Ramos (cell line): ENCODE results near the gene AHNAK.

Experiments used
- in situ Hi-C: fragments of 300-500 bp; cut with MboI; formaldehyde crosslinking; loops from one replicate; pipeline ENCODE4 v1.14.3; 2022; ENCODE audit warnings: low sequenced_read_pairs; ENCODE audit not compliant: unreplicated experiment

AHNAK gene

DNA sequence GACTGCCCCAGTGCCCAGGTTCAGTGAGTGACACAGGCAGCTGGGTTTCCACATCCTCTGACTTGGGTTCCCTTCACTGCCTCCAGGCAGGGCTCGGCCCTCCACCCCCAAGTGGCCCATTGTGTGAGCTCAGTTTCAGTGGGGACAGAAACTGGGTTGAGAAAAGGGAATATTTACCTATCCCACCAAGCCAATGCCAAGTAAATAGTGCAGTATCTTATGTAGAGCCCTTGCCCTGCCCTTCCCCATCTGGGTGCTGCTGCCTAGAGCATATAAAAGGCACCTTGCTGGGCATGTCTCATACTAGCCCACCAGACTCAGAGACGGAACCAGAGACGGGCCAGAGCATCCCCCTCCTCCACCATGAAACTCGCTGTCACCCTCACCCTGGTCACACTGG is 127.9 kb downstream of the AHNAK start, which contains the start of gene SCGB1A1:
Gene SCGB1A1 (plus strand): TSS at position 301 of the 400 bp plus-strand sequence. CDS start 63 bp downstream, at position 364.
- in situ Hi-C loops: loop anchor here (25.0 kb wide), 1 partner anchor 469 kb away; the partner anchor contains the start of gene SLC3A2

DNA sequence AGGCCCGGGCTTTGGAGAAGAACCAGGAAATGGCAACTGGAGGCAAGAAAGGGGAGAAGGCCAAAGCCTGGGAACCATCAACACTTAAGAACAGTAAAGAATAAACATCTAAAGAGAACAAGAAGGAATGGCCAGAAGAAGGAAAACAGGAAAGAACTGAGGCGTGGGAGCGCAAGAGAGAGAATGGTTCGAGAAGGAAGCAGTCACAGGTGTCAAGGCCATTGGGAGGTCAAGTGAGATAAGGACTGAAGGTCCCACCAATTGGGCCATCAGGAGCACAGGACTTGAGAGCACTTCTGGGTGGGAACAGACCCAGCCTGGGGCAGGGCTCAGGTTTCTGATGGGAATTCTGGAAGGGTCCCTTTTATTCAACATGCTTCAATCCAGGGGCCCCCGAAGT is 128.5 kb downstream of the AHNAK start:
- in situ Hi-C loops: loop anchor here (25.0 kb wide), 1 partner anchor 469 kb away; the partner anchor contains the start of gene SLC3A2

DNA sequence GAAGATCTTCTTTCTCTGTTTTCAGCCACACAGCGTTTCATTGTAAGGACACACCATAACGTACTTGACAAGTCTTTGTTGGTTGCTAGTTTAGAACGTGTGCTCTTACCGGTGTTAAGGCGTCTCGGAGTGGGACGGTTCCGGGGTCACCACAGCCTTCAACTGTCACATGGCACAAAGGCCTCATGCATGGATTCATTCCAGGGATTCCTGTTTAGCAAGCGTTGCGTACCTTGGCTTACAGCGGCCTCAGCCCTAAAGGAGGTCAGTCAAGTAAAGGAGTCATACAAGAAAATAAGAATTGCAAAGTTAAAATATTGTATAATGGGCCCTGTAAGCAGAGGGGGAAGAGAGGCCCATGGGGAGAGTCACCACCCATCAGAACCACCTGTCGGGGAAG is 130.0 kb downstream of the AHNAK start:
- in situ Hi-C loops: loop anchor here (25.0 kb wide), 1 partner anchor 471 kb away; the partner anchor contains the start of gene SLC3A2

DNA sequence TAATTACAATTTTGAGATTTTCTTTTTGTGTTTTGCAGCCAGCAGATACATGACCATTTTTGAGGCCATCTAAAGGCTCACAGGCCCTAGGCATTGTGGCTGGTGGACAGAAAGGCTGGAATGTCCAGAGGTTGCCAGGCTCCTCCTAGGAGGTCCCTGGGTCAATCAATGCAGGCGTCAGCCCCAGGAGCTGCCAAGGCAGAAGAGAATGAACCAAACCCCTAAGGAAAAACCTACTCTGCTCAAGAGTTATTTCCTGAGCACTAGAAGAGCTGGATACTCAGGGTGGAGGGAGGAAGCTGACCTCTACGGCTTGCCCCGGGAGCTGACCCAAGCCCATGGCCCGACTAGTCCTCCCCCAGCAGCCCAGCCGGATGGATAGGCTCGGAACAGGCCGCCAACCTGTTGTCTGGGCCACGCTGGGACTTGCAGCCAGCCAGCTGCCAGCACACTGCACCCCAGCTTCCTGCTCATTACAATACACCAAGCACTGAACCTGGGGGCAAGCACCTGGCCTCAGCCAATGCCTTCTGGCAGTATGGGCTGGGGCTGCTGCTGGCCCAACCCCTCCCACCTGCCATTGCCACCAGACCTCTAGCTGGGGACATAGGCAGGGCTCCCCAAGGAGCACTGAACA is 133.4 kb downstream of the AHNAK start:
- in situ Hi-C loops: loop anchor here (25.0 kb wide), 1 partner anchor 474 kb away; the partner anchor contains the start of gene SLC3A2

DNA sequence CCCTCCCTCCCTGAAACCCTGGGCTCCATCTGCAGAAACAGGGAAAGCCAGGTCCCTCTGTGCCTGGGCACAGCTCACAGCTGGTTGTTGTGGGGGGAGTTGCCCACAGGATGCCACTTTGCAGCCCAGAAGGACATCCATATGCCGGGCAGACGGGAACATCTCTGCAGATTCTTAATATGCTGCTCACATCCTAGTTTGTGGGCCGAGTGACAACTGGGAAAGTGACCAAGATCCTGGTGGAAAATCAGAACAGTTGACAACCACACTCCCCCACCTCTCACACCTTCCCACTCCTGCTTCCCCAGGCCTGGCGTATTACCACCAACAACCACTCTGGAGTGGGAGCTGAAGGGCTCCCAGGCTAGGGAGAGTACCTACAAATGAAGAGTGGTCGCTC is 135.1 kb downstream of the AHNAK start:
- in situ Hi-C loops: loop anchor here (25.0 kb wide), 1 partner anchor 476 kb away; the partner anchor contains the start of gene SLC3A2

DNA sequence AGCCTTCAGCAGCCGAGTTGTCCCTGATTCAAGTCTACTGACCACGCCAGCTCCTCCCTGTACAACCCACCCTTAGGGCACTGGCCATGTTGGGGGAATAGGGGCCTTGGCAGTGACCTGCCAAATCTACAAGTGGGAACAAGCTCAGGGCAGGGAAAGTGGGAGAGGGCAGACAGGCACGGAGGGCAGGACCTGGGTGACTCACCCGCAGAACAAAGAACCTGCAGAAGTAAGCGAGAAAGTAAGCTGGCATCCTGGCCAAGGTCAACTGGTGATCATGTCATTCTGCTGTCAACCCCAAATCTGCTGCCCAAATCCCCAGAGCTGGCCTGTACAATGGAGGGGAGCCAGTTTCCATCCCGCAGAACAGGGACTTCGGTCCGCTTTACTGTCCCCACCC is 135.6 kb downstream of the AHNAK start:
- in situ Hi-C loops: loop anchor here (25.0 kb wide), 1 partner anchor 476 kb away; the partner anchor contains the start of gene SLC3A2

DNA sequence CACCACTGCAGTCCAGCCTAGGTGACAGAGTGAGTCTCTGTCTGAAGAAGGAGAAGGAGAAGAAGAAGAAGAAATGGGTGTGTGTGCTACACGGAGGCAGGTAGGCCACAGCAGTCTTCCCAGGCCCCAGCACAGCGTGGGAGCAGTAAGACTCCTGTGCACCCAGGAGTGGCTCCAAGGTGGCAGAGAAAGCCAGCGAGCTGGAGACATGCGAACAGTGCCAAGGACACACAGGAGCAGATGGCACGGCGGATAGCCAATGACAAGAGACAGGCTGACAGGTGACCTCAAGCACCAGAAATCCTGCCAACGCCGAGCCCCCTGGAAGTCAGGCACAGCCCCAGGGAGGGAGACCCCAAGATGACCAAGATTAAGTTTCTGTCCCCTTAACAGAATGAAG is 136.8 kb downstream of the AHNAK start:
- in situ Hi-C loops: loop anchor here (25.0 kb wide), 1 partner anchor 477 kb away; the partner anchor contains the start of gene SLC3A2

DNA sequence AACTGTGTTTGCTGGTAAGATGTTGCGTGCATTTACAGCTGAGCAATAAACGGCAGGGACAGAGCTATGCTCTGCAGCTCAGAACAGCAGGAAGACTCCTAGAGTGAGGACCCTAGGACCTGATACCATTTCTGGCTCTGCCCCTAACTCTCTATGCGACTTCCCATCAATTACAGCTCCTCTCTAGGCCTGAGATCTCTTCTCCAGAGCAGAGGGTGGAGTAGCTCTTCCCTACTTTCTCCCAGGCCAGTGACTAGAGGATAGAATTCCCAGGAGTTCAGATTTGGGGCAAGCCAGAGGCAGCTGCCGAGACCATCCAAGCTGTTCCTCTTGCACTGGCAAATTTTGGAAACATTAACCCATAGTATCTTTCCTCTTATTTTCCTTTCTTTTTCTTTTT is 140.6 kb downstream of the AHNAK start:
- in situ Hi-C loops: loop anchor here (25.0 kb wide), 1 partner anchor 481 kb away; the partner anchor contains the start of gene SLC3A2

DNA sequence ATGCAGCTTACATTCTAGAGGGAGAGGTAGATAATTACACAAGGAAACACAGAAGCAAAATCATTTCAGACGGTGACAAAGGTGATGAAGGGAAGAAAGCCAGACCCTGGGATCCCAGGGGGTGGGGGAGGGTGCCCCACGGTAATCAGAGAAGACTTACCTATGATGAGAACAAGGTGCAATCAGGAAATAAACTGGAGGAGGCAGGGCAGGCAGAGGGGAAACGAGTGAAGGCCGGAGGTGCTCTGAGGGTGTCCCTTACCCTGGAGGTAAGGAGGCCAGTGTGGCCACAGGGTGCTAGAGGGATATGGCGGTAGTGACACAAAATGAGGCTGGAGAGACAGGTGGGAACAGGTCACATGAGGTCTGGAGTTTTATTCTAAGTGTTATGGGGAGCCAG is 141.7 kb downstream of the AHNAK start:
- in situ Hi-C loops: loop anchor here (25.0 kb wide), 1 partner anchor 482 kb away; the partner anchor contains the start of gene SLC3A2

DNA sequence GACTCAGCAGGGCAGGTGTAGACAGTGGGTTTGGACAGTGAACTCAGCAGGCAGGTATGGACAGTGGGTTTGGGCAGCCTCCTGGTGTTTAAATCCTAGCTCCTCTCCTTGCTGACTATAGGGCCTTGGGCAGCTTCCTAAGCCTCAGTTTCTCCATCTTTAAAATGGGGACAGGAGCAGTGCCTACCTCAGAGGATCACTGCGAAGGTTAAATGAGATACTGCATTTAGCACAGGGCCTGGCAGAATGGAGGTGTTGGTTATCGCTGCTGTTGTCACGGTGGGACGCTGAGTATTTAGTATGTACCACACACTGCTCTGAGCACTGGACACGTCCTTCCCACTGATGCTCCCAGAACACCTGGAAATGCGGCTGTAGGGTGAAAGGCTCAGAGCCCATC is 142.2 kb downstream of the AHNAK start:
- in situ Hi-C loops: loop anchor here (25.0 kb wide), 1 partner anchor 483 kb away; the partner anchor contains the start of gene SLC3A2

DNA sequence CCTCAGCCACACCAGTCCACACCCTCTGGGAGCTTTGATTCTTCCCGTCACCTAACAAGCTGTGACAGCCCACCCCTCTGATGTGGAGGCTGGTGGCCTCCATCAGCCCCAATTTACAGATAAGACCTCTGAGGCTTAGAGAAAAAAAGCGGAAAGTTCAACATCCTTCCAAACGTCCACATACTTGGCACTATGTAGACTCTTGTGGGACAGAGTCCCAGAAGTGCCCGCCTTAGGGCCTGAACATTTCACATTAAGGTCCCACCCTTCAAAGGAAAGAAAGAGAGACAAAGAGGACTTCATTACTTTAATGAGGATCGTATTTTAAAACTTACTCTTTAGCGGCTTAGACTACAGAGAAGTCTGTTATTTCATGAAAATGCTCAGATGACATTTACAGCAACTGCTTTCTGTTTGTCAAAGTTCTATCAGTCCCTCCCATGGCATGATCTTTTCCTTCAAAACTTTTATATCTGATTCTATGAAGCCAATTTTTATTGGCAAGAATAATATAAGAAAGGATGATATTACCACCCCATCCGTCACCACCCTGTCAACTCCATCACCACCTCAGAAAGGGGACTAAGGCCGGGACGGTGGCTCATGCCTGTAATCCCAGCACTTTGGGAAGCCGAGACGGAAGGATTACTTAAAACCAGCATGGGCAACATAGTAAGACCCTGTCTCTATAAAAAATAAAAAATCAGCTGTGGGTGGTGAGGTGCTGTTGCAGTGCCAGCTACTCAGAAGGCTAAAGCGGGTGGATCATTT is 143.5 kb downstream of the AHNAK start:
- in situ Hi-C loops: loop anchor here (25.0 kb wide), 1 partner anchor 484 kb away; the partner anchor contains the start of gene SLC3A2

DNA sequence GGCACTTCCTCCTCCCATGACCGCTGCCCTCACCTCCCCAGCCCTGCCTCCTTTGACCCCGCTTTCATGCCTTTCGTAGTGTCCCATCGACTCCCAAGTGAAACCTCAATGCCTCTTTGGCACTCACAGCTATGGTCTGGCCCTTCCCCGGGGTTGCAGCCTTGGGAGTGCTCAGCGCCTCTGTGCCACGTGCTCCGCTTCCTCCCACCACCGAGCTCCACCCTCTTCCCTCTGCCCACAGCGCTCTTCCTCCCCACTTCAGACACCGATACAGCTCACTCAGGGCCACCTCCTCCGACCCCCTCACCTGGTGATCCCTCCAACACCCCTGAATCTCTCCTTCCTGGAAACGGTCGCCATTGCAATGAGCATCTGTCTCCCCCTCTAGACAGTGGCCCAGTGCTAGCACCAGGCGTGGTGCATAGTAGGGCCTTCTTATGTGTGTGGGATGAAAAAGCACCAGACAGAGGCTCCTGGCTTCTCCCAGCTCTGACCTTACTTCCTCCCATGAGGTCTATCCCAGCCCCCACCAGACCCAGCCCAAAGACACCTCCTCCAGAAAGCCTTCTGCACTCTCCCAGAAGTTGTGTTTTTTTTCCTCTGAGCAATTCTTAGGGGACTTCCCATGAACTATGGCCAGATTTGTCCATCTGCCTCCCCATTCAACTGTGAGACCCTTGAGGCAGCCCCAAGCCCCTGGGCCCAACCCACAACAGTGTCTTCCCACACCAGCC is 144.2 kb downstream of the AHNAK start:
- in situ Hi-C loops: loop anchor here (25.0 kb wide), 1 partner anchor 485 kb away; the partner anchor contains the start of gene SLC3A2

DNA sequence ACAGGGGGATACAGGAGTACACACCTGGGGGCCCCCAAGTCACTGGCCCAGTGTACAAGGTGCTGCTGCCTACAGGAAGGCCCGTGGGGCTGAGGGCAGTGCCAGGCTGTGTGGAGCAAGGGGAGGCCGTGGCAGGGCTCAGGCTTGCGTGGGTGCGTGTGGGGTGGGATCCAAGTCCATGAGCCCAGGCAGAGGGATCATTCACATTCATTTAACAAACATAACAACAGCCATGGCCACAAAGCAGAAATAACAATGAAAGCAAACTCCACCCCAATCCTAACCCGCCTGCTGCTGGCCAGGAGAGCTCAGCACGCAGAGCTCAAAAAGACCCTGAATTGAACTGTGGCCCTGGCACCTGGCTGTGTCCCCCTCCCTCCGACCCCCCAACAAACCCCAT is 144.8 kb downstream of the AHNAK start:
- in situ Hi-C loops: loop anchor here (25.0 kb wide), 1 partner anchor 485 kb away; the partner anchor contains the start of gene SLC3A2

DNA sequence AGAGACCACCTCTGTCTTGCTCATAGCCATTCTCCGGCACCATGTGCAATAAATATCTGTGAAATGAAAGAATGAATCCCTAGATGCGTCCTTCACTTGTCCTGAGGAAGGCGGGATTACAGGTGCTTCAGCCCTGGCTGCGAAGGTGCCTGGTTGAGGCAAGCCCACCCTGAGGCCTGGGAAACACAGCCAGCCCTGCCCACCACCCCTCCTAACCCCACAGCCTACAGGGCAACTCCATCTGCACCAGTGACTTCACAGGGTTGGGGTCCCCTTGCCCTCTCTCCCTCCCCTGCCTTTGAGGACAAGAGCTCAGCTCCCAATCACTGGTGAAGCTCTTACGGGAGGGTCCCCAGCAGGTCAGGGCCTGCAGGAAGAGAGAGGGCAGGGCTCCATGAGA is 145.2 kb downstream of the AHNAK start:
- in situ Hi-C loops: loop anchor here (25.0 kb wide), 1 partner anchor 486 kb away; the partner anchor contains the start of gene SLC3A2

DNA sequence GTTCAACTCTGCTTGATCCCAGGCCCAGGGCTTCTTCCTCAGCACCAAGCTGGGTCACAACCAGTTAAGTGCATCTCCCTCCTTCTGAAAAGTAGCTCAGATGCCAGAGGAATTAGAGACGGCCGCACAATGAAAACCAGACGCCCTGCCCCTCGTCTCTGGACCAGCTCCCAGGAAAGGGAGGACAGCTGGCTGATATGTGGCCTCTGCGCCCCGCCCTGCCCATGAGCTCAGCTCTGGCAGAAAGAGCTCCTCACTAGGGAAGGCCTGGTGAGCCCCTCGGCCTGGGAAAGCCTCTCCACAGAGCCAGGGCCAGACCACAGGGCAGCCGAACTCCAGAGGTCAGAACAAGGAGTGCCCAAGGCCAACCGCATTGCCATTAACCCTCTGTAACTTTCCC is 145.8 kb downstream of the AHNAK start:
- in situ Hi-C loops: loop anchor here (25.0 kb wide), 1 partner anchor 487 kb away; the partner anchor contains the start of gene SLC3A2

DNA sequence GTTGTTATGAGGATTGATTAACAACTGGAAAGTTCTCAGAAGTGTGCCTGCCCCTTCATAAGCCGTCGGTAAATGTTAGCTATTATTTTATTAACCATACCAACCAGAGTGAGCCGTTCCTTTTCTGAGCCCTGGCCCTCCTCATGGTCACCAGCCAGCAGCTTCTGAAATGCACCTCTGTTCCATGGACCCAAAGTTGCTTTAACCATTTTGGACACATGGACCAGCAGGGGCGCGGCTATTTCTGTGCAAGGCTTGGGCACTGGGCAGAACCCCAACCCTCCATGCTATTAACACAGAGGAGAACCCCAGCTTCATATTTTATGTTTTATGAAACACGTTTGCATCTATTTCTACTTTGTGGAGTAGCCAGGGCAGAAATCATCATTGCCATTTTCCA is 146.3 kb downstream of the AHNAK start:
- in situ Hi-C loops: loop anchor here (25.0 kb wide), 1 partner anchor 487 kb away; the partner anchor contains the start of gene SLC3A2

DNA sequence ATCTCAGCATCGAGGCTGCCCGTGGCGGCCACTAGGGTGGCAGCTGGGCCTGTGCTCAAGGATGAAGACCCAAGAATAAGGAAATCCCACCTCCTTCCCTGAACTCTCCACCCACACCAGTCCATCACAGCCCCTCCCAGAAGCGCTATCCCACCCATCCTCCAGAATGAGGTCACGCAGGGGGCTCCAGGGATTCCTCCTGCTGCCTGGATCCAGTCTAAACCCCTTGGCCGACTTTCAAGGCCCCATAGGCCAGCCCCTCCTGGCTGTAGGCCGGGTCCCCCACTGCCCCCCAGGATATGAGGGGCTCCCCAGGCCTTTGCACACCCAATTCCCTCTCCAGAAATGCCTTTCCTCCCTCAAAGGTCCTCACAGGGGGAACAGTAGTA is 146.7 kb downstream of the AHNAK start:
- in situ Hi-C loops: loop anchor here (10.0 to 25.0 kb wide), 2 partner anchors 295 to 487 kb away; partner anchors contain the start of gene SLC3A2

DNA sequence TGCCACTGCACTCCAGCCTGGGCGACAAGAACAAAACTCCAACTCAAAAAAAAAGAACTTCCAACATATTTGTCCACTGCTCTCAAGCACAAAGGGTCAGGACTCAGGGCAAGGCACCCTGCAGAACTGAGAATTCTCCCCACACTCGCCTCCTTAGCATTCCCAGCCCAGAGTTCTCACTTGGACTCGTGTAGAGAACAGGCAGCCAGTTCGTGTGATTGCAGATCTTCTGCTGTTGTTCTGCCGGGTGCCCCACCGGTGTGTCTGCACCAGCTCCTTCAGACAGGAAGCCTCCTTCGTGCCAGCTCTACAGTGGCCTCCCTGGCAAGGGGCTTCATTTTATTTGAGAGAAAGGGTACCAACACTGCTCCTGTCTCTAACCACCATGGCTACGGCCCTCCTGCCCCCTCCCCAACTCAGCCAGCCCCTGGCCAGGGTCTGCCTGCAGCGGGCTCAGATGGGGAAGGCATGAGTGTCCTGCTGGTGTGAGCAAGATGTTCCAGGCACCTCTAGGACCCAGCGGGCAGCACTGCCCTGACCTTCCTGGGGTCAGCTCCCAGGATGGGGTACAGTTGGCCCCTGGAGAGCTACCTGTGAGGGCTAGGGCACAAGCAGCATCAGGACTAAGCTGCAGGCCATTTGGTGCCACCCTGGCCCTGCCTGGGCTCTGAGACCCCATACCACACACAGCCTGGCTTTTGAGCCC is 147.3 kb downstream of the AHNAK start:
- in situ Hi-C loops: loop anchor here (10.0 kb wide), 1 partner anchor 295 kb away; no protein-coding TSS in a partner anchor
